Endothelial cell of umbilical vein (primary cell): Measurements from ENCODE around the gene AKAP13. TPM values are rescaled to one million over a fixed set of nuclear protein-coding genes. Genes with fewer than 3 reads are reported as not detected.
A peak's percentile ranks its signal among the peaks of the same experiment; 100 is the strongest.

ENCODE experiments used
- BruUV-seq: library from RNA; stranded (reverse); fragments of 400-500 nt; replicated peaks from 2 replicates; lab custom pipeline; 2021; lab: Mats Ljungman, UMichigan
- CTCF ChIA-PET: fragments of 300-600, 350-600 bp; sonication (Branson Sonifier 250); formaldehyde crosslinking; loops from one replicate; lab custom pipeline; 2021; ENCODE audit warnings: antibody characterized with exemption, inconsistent platforms; lab: Charles Lee
- POLR2A ChIA-PET: fragments of 300-600, 350-600 bp; sonication (Branson Sonifier 250); formaldehyde crosslinking; loops from one replicate; lab custom pipeline; 2021; ENCODE audit warnings: antibody characterized with exemption, inconsistent platforms; lab: Charles Lee
- DNase-seq: peaks from one replicate; pipeline ENCODE4 v3.0.0-alpha.2; 2011; ENCODE audit warnings: low read depth, low spot score
- FAIRE-seq: peaks from 2 replicates; lab custom pipeline; 2011; peaks lifted over from hg19 to GRCh38; lab: Jason Lieb, UNC
- H2AFZ ChIP-seq: 2 replicates; pipeline ENCODE4 v1.6.0; 2012; ENCODE audit warnings: low read depth, low read length, control low read depth, inconsistent platforms
- H3K27ac ChIP-seq: 2 replicates; pipeline ENCODE4 v1.5.1; 2011; ENCODE audit warnings: low read depth, mild to moderate bottlenecking, control low read depth, low read length, moderate library complexity; ENCODE audit not compliant: insufficient read depth
- H3K27me3 ChIP-seq, 2 experiments: 2 replicates each; pipeline versions ENCODE4 v1.6.0 to v1.6.1; 2011; ENCODE audit warnings: low read length in 2 of 2, mixed read lengths in 1 of 2; ENCODE audit not compliant: control insufficient read depth in 2 of 2, insufficient read depth in 2 of 2
- H3K36me3 ChIP-seq, 2 experiments: 2 replicates in 1 of 2; 3 replicates in 1 of 2; pipeline ENCODE4 v1.5.1; 2011; ENCODE audit warnings: low read length in 2 of 2, mild to moderate bottlenecking in 1 of 2, moderate library complexity in 1 of 2; ENCODE audit not compliant: control insufficient read depth in 2 of 2, insufficient read depth in 2 of 2; ENCODE audit errors: extremely low read depth in 1 of 2
- H3K4me1 ChIP-seq: 3 replicates; pipeline ENCODE4 v1.5.1; 2011; ENCODE audit warnings: mild to moderate bottlenecking, low read length; ENCODE audit not compliant: control insufficient read depth, insufficient read depth; ENCODE audit errors: extremely low read depth
- H3K4me2 ChIP-seq: 2 replicates; pipeline ENCODE4 v1.6.1; 2011; ENCODE audit warnings: low read length, control low read depth, mixed read lengths; ENCODE audit not compliant: insufficient read depth
- H3K4me3 ChIP-seq, 3 experiments: fragments of 200-600 bp in 1 of 3; sonication (generic), shearing (Covaris generic) in 1 of 3; replicated peaks in 1 of 3; 2 replicates each; pipeline ENCODE4 v1.5.1; 2011 to 2016; ENCODE audit warnings: control low read depth in 3 of 3, low read length in 3 of 3, mild to moderate bottlenecking in 2 of 3, inconsistent platforms in 1 of 3, low read depth in 1 of 3, moderate library complexity in 1 of 3; ENCODE audit not compliant: insufficient read depth in 1 of 3
- H3K79me2 ChIP-seq: 2 replicates; pipeline ENCODE4 v1.6.0; 2012; ENCODE audit warnings: low read length, inconsistent platforms; ENCODE audit not compliant: control insufficient read depth, insufficient read depth
- H3K9ac ChIP-seq: replicated peaks from 2 replicates; pipeline ENCODE3; 2011; ENCODE audit warnings: low read length, control low read depth; ENCODE audit not compliant: insufficient read depth; ENCODE audit errors: extremely low read depth
- H3K9me1 ChIP-seq: replicated peaks from 3 replicates; pipeline ENCODE4 v1.6.0; 2011; ENCODE audit warnings: mild to moderate bottlenecking, low read length; ENCODE audit not compliant: control insufficient read depth, insufficient read depth; ENCODE audit errors: extremely low read depth
- H3K9me3 ChIP-seq: replicated peaks from 2 replicates; pipeline ENCODE4 v1.5.1; 2012; ENCODE audit warnings: low read length, inconsistent platforms; ENCODE audit not compliant: control insufficient read depth, insufficient read depth
- H4K20me1 ChIP-seq: replicated peaks from 2 replicates; pipeline ENCODE3; 2011; ENCODE audit warnings: mild to moderate bottlenecking, low read length; ENCODE audit not compliant: control insufficient read depth, insufficient read depth; ENCODE audit errors: extremely low read depth
- CTCF ChIP-seq, 2 donors: IDR thresholded peaks; 1 replicate in 1 of 2; 2 replicates in 1 of 2; pipeline ENCODE4 v1.5.1; 2011; ENCODE audit warnings: low read length in 2 of 2, mild to moderate bottlenecking in 2 of 2, moderate library complexity in 2 of 2, control low read depth in 1 of 2, inconsistent platforms in 1 of 2, low read depth in 1 of 2; ENCODE audit not compliant: insufficient read depth in 1 of 2; ENCODE audit errors: extremely low read depth in 1 of 2
- FOS ChIP-seq: IDR thresholded peaks from 2 replicates; pipeline ENCODE4 v1.6.1; 2011; ENCODE audit warnings: mild to moderate bottlenecking, low read length, moderate library complexity, borderline replicate concordance; ENCODE audit not compliant: insufficient read depth
- JUN ChIP-seq: IDR thresholded peaks from 2 replicates; pipeline ENCODE4 v1.6.1; 2011; ENCODE audit warnings: borderline replicate concordance, low read depth; ENCODE audit not compliant: insufficient read length, insufficient read depth
- MAX ChIP-seq: IDR thresholded peaks from 2 replicates; pipeline ENCODE4 v1.6.1; 2011; ENCODE audit not compliant: insufficient read depth, insufficient read length
- POLR2AphosphoS5 ChIP-seq: IDR thresholded peaks from 2 replicates; pipeline ENCODE4 v1.6.1; 2012; ENCODE audit warnings: low read depth, mild to moderate bottlenecking, control low read depth, low read length, moderate library complexity; ENCODE audit not compliant: insufficient read depth
- dilution Hi-C: fragments of 300-500 bp; cut with MboI; formaldehyde crosslinking; loops from one replicate; pipeline ENCODE4 v1.15.0; 2019; ENCODE audit warnings: low sequenced_read_pairs; ENCODE audit not compliant: extremely low pct_ligation_motif_present
- intact Hi-C: fragments of 100-400 bp; cut with micrococcal nuclease; formaldehyde crosslinking; loops from one replicate; pipeline ENCODE4 v1.10.0; 2022
- polyA plus RNA-seq, 4 experiments: library from polyadenylated mRNA; depleted of rRNA in 3 of 4; stranded (reverse) in 3 of 4; unstranded in 1 of 4; fragments of >200 nt; gene quantifications; 2 replicates each; pipeline versions ENCODE4 v1.2.1 to v1.2.3, GENCODE V29; 2011 to 2012; ENCODE audit warnings: missing spikeins in 1 of 4
- total RNA-seq: library from RNA; stranded (reverse); gene quantifications from 2 replicates; pipeline ENCODE4 v1.2.3, GENCODE V29; 2021

Gene AKAP13
- total and polyA plus RNA-seq, 2 donors (not counting 3 experiments of a cell fraction or from before 2014, with no cell fraction given): 22.8 to 87.8 TPM

- TSS peak; percentile 94 for BruUV-seq
- H3K4me3 ChIP-seq: no peak overlapping the region
- H3K4me1 ChIP-seq: peaks cover 53% of the 10 kb centered on the region
- intact Hi-C loops: no loop called here
- peaks cover 80% of the 10 kb centered on the region for H3K79me2 ChIP-seq
- H4K20me1 ChIP-seq: no peaks in the 10 kb centered on the region
- no peaks in the 10 kb centered on the region for H3K9me3 ChIP-seq
- ChIA-PET CTCF (no interaction called here), POLR2A (no interaction called here)
- TF ChIP-seq MAX (no peak), CTCF (IDR thresholded peaks at IDR 0.05; ENCODE audit: extremely low read depth in 1 of 2, insufficient read depth in 1 of 2, low read depth in 1 of 2, low read length in 2 of 2) (no peak), JUN (peak; percentile 94), FOS (peak; percentile 93), POLR2AphosphoS5 (no peak)
- peak; percentile 92 for DNase-seq
- peak; percentile 72 for FAIRE-seq
- dilution Hi-C loops: no loop called here
- no peaks in the 10 kb centered on the region for H3K9me1 ChIP-seq
- H2AFZ ChIP-seq: no peak overlapping the region
- H3K36me3 ChIP-seq: no peaks in the 10 kb centered on the region
- peak overlapping the region; percentile 63 for H3K4me2 ChIP-seq
- no peaks in the 10 kb centered on the region for H3K27me3 ChIP-seq
- peak overlapping the region; percentile 88 for H3K27ac ChIP-seq
- H3K9ac ChIP-seq: peak overlapping the region; percentile 43
Measured at GRCh38 chr15:85407421-85408269, 27.2 kb downstream of the AKAP13 start.
